ENCODE data around the gene RBM20.

GRCh38 chr10:110802090-110802489 lies 158.0 kb downstream of the RBM20 start:
- TF ChIP-seq POLR2A (IDR thresholded peaks at IDR 0.05), result no peak
- TF ChIP-seq CTCF (IDR thresholded peaks at IDR 0.05), result no peak
- no peak for TF ChIP-seq POLR2AphosphoS5 (IDR thresholded peaks at IDR 0.05)

Data from stomach (tissue), 4 donors.